Activated naive CD4-positive, alpha-beta T cell treated with anti-CD3 and anti-CD28 coated beads, Interleukin-2, amount 10 ng/mL, durations not matched to agents 7 days and 5 days (primary cell): Measurements from ENCODE around the gene TMEM45A.
"Not testable (repeated sequence)": the region's sequence is repeated elsewhere in the genome, so short reads cannot be mapped to it uniquely, and the experiment has no call there.

ENCODE experiments used
- CTCF ChIA-PET: fragments of 350-600 bp; sonication (Branson Sonifier 250); formaldehyde crosslinking; loops from one replicate; lab custom pipeline; 2021; ENCODE audit warnings: antibody characterized with exemption; lab: Charles Lee
- DNase-seq: peaks from one replicate; pipeline ENCODE4 v3.0.0-alpha.2; 2020
- H3K27ac Mint-ChIP-seq: one replicate; pipeline ENCODE4 v1.8.0; 2021; ENCODE audit warnings: mild to moderate bottlenecking, moderate library complexity, mixed read lengths
- H3K27me3 Mint-ChIP-seq: one replicate; pipeline ENCODE4 v1.8.0; 2021; ENCODE audit warnings: mild to moderate bottlenecking, mixed read lengths
- H3K36me3 Mint-ChIP-seq: one replicate; pipeline ENCODE4 v1.8.0; 2021; ENCODE audit warnings: mixed read lengths
- H3K4me1 Mint-ChIP-seq: one replicate; pipeline ENCODE4 v1.8.0; 2021; ENCODE audit warnings: mixed read lengths
- H3K4me3 Mint-ChIP-seq: one replicate; pipeline ENCODE4 v1.8.0; 2021; ENCODE audit warnings: mild to moderate bottlenecking, moderate library complexity, mixed read lengths
- H3K9me3 Mint-ChIP-seq: one replicate; pipeline ENCODE4 v1.8.0; 2021; ENCODE audit warnings: mixed read lengths

The TMEM45A gene

DNA sequence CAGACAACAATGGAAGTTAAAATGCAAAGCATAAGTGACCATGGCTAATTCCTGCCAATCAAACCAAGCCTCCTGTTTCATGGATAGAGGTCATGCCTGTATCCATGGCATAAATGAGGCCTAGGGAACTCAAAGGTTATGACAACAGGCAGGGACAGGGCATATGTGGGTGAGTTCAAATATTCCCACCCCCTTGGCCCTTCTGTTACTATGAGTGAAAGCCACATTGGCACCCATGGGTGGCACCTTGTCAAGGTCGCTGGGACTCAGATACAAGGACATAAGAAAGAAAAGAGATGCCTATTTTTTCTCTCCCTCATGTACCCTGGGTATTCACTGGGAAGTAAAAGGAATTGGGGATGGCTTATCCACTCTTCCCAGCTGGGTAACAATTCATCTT, 25.3 kb upstream of the TMEM45A start:
- no peak for DNase-seq
- H3K4me1 Mint-ChIP-seq, result peaks cover 12% of the 10 kb centered on the region
- H3K36me3 Mint-ChIP-seq, result peaks cover 1% of the 10 kb centered on the region
- peaks cover 6% of the 10 kb centered on the region for H3K9me3 Mint-ChIP-seq
- H3K27me3 Mint-ChIP-seq, result no peaks in the 10 kb centered on the region
- H3K27ac Mint-ChIP-seq, result no peak overlapping the region
- no peak overlapping the region for H3K4me3 Mint-ChIP-seq
- CTCF ChIA-PET, result interaction anchor here (1.0 kb wide), 1 partner anchor 150 kb away, joined by 3 read pairs; no protein-coding TSS in a partner anchor

DNA sequence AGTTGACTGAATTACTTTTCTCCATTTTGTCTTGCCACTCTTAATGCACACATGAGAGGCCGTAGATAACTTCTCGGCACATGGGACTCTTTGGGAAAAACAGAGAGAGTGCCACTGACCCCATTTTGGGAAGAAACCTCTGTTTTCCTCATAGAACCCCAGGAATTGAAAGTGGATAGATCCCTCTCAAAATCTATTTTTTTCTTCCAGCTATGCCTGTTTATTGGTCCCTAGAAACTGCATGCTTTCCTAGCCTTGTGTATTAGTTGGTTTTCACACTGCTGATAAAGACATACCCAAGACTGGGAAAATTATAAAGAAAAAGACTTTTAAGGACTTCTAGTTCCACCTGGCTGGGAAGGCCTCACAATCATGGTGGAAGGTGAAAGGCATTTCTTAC, 23.7 kb upstream of the TMEM45A start:
- no peak for DNase-seq
- H3K4me1 Mint-ChIP-seq, result peaks cover 8% of the 10 kb centered on the region
- H3K27me3 Mint-ChIP-seq, result no peaks in the 10 kb centered on the region
- H3K36me3 Mint-ChIP-seq, result peaks cover 1% of the 10 kb centered on the region
- peaks cover 6% of the 10 kb centered on the region for H3K9me3 Mint-ChIP-seq
- no peak overlapping the region for H3K27ac Mint-ChIP-seq
- H3K4me3 Mint-ChIP-seq, result no peak overlapping the region
- CTCF ChIA-PET, result no interaction called here

DNA sequence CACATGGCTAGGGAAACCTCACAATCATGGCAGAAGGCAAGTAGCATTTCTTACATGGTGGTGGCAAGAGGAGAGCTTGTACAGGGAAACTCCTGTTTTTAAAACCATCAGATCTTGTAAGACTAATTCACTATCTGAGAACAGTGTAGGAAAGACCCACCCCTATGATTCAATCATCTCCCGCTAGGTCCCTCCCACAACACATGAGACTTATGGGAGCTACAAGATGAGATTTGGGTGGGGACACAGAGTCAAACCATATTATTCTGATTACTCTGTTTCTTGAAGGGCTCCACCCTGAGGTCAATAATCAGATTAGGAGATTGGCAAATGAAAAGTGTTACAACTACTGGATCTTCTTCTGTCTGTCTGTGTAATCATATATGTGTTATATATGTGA, 21.5 kb upstream of the TMEM45A start:
- Mint-ChIP-seq H3K27ac (no peak overlapping the region), H3K4me1 (peaks cover 5% of the 10 kb centered on the region), H3K4me3 (no peak overlapping the region), H3K27me3 (no peaks in the 10 kb centered on the region), H3K9me3 (peaks cover 6% of the 10 kb centered on the region), H3K36me3 (peaks cover 1% of the 10 kb centered on the region)
- CTCF ChIA-PET, result interaction anchor here (0.7 to 0.8 kb wide), 2 partner anchors 8 to 14 kb away, joined by 3 to 5 read pairs; no protein-coding TSS in a partner anchor
- no peak for DNase-seq

DNA sequence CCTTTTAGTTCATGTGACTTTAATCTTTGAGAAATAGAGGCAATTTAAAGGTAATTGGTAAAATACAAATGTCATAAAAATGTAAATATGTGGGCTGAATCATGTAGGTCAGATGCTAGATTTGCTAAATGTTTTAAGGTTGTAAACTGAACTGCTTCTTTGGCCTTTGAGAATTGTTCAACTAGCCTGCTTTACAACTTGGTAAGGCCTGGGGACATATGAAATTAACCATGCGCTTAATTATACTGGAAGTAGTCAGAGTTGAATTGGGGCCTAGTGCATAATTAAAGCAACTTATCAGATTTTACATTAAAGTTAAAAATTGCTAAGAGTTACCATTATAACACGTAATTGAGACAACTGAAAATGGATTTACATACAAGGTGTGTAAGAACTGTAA, 21.0 kb upstream of the TMEM45A start:
- peaks cover 1% of the 10 kb centered on the region for H3K36me3 Mint-ChIP-seq
- CTCF ChIA-PET, result interaction anchor here (0.7 to 0.8 kb wide), 2 partner anchors 9 to 13 kb away, joined by 3 to 5 read pairs; no protein-coding TSS in a partner anchor
- H3K27me3 Mint-ChIP-seq, result no peaks in the 10 kb centered on the region
- H3K9me3 Mint-ChIP-seq, result peaks cover 6% of the 10 kb centered on the region
- peaks cover under 1% of the 10 kb centered on the region for H3K4me1 Mint-ChIP-seq
- H3K27ac Mint-ChIP-seq, result no peak overlapping the region
- no peak for DNase-seq
- H3K4me3 Mint-ChIP-seq, result no peak overlapping the region

DNA sequence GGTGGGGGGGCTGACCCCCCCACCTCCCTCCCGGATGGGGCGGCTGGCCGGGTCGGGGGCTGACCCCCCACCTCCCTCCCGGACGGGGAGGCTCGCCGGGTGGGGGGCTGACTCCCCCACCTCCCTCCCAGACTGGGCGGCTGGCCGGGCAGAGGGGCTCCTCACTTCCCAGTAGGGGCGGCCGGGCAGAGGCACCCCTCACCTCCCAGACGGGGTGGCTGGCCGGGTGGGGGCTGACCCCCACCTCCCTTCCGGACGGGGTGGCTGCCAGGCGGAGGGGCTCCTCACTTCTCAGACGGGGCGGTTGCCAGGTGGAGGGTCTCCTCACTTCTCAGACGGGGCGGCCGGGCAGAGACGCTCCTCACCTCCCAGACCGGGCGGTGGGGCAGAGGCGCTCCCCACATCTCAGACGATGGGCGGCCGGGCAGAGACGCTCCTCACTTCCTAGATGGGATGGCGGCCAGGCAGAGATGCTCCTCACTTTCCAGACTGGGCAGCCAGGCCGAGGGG, 14.5 kb upstream of the TMEM45A start:
- CTCF ChIA-PET, H3K36me3 Mint-ChIP-seq, H3K9me3 Mint-ChIP-seq, DNase-seq, H3K27ac Mint-ChIP-seq, H3K4me3 Mint-ChIP-seq, H3K4me1 Mint-ChIP-seq: not testable (repeated sequence)
- peaks cover 12% of the 10 kb centered on the region for H3K27me3 Mint-ChIP-seq

DNA sequence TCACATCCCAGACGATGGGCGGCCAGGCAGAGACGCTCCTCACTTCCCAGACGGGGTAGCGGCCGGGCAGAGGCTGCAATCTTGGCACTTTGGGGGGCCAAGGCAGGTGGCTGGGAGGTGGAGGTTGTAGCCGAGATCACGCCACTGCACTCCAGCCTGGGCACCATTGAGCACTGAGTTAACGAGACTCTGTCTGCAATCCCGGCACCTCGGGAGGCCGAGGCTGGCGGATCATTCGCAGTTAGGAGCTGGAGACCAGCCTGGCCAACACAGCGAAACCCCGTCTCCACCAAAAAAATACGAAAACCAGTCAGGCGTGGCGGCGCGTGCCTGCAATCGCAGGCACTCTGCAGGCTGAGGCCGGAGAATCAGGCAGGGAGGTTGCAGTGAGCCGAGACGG, 13.9 kb upstream of the TMEM45A start:
- H3K36me3 Mint-ChIP-seq, H3K4me1 Mint-ChIP-seq: not testable (repeated sequence)
- H3K27me3 Mint-ChIP-seq, result peaks cover 16% of the 10 kb centered on the region

DNA sequence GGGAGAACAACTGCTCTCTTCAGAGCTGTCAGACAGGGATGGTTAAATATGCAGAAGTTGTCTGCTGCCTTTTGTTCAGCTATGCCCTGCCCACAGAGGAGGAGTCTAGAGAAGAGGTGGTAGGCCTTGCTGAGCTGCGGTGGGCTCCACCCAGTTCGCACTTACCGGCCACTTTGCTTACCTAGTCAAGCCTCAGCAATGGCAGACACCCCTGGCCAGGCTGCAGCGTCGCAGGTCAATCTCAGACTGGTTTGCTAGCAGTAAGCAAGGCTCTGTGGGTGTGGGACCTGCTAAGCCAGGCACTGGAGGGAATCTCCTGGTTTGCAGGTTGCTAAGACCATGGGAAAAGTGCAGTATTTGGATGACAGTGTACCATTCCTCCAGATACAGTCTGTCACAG, 12.3 kb upstream of the TMEM45A start:
- Mint-ChIP-seq H3K27me3 (peaks cover 19% of the 10 kb centered on the region), H3K27ac (no peak overlapping the region), H3K36me3 (no peaks in the 10 kb centered on the region), H3K4me1 (peaks cover 4% of the 10 kb centered on the region), H3K9me3 (no peaks in the 10 kb centered on the region), H3K4me3 (no peak overlapping the region)
- CTCF ChIA-PET, result interaction anchor here (1.9 kb wide), 1 partner anchor 98 kb away, joined by 6 read pairs; no protein-coding TSS in a partner anchor
- no peak for DNase-seq

More for the DNA sequence above, 13.9 kb upstream of the TMEM45A start:
- H3K9me3 Mint-ChIP-seq, H3K27ac Mint-ChIP-seq, H3K4me3 Mint-ChIP-seq, DNase-seq, CTCF ChIA-PET: not testable (repeated sequence)

DNA sequence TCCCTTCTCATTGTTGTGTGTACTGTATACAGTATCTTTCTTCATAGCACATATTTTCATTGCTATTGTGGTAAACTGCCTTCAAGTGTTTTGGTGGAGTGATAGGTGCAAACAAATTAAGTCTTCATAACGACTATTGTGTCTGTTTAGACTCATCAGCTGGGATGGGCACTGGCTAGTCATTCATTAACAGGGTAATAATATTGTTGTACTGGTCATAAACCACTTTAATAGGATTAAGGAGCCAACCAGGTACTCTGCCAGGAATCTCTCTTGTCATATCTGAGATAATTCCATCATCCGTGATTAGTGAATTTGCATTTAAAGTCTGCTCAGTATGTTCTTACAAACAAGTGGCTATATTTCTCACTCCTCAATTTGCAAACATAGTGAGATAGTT, 10.2 kb upstream of the TMEM45A start:
- H3K9me3 Mint-ChIP-seq, result no peaks in the 10 kb centered on the region
- no peak overlapping the region for H3K4me3 Mint-ChIP-seq
- H3K27me3 Mint-ChIP-seq, result peaks cover 19% of the 10 kb centered on the region
- CTCF ChIA-PET, result no interaction called here
- no peak for DNase-seq
- no peaks in the 10 kb centered on the region for H3K36me3 Mint-ChIP-seq
- no peak overlapping the region for H3K27ac Mint-ChIP-seq
- H3K4me1 Mint-ChIP-seq, result peaks cover 4% of the 10 kb centered on the region

GRCh38 chr3:100483529-100483928, 8.9 kb upstream of the TMEM45A start:
- DNase-seq, result no peak
- Mint-ChIP-seq H3K27me3 (peaks cover 19% of the 10 kb centered on the region), H3K27ac (no peak overlapping the region), H3K4me3 (no peak overlapping the region), H3K4me1 (peaks cover 4% of the 10 kb centered on the region), H3K9me3 (no peaks in the 10 kb centered on the region), H3K36me3 (no peaks in the 10 kb centered on the region)
- CTCF ChIA-PET, result no interaction called here

GRCh38 chr3:100486808-100487207, 5.6 kb upstream of the TMEM45A start:
- H3K27me3 Mint-ChIP-seq, result peaks cover 34% of the 10 kb centered on the region
- H3K4me3 Mint-ChIP-seq, result no peak overlapping the region
- no peaks in the 10 kb centered on the region for H3K9me3 Mint-ChIP-seq
- no peaks in the 10 kb centered on the region for H3K36me3 Mint-ChIP-seq
- no peak for DNase-seq
- peaks cover 4% of the 10 kb centered on the region for H3K4me1 Mint-ChIP-seq
- CTCF ChIA-PET, result no interaction called here
- no peak overlapping the region for H3K27ac Mint-ChIP-seq

GRCh38 chr3:100489118-100489517, 3.3 kb upstream of the TMEM45A start:
- Mint-ChIP-seq H3K4me1 (peaks cover 7% of the 10 kb centered on the region), H3K27ac (no peak overlapping the region), H3K4me3 (no peak overlapping the region), H3K36me3 (no peaks in the 10 kb centered on the region), H3K9me3 (no peaks in the 10 kb centered on the region), H3K27me3 (peaks cover 32% of the 10 kb centered on the region)
- CTCF ChIA-PET, result no interaction called here
- DNase-seq, result no peak

- CTCF ChIA-PET, result interaction anchor here (1.0 kb wide), 1 partner anchor 34 kb away, joined by 4 read pairs; no protein-coding TSS in a partner anchor
- Mint-ChIP-seq H3K4me3 (no peak overlapping the region), H3K36me3 (no peaks in the 10 kb centered on the region), H3K27me3 (peaks cover 31% of the 10 kb centered on the region), H3K27ac (no peak overlapping the region), H3K4me1 (peaks cover 7% of the 10 kb centered on the region), H3K9me3 (no peaks in the 10 kb centered on the region)
- DNase-seq, result no peak
Measured at GRCh38 chr3:100496711-100497261, 4.4 kb downstream of the TMEM45A start.

DNA sequence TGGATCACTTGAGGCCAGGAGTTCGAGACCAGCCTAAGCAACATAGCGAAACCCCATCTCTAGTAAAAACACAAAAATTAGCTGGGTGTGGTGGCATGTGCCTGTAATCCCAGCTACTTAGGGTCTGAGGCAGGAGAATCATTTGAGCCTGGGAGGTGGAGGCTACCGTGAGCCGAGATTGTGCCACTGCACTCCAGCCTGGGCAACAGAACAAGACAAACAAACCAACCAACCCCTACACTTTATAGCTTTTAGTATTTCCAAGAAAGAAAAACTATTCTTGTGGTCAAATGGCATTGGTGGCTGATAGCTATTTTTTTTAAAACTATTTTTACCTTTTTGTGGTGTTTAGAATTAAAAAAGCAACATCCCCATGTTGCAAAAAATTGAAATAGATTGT, 7.2 kb downstream of the TMEM45A start:
- CTCF ChIA-PET, result no interaction called here
- DNase-seq, result no peak
- Mint-ChIP-seq H3K4me1 (no peaks in the 10 kb centered on the region), H3K9me3 (no peaks in the 10 kb centered on the region), H3K27me3 (peaks cover 25% of the 10 kb centered on the region), H3K4me3 (no peak overlapping the region), H3K27ac (no peak overlapping the region), H3K36me3 (no peaks in the 10 kb centered on the region)

- H3K27ac Mint-ChIP-seq, result no peak overlapping the region
- H3K4me3 Mint-ChIP-seq, result no peak overlapping the region
- H3K9me3 Mint-ChIP-seq, result no peaks in the 10 kb centered on the region
- CTCF ChIA-PET, result no interaction called here
- no peaks in the 10 kb centered on the region for H3K36me3 Mint-ChIP-seq
- no peaks in the 10 kb centered on the region for H3K4me1 Mint-ChIP-seq
- DNase-seq, result no peak
- peaks cover 22% of the 10 kb centered on the region for H3K27me3 Mint-ChIP-seq
Measured at GRCh38 chr3:100500320-100500880, 8.0 kb downstream of the TMEM45A start.

DNA sequence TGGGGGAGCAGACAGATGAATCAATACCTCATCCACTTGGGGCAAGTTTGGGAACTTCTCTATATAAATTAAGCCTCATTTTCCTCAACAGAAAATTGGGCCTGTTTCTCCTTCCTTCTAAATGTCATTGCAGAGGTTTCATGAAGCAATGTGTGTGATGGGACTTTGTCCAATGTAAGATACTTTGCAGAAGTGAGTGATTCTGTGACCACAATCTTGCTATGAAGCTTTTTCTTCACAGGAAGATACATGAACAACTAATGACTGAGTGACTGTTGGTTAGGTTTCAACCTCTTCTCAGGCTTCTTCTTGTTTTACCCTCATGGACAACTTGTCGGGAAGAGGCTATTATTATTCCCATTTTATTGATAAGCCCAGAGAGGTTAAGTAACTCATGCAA, 11.0 kb downstream of the TMEM45A start:
- peaks cover 22% of the 10 kb centered on the region for H3K27me3 Mint-ChIP-seq
- CTCF ChIA-PET, result no interaction called here
- H3K4me3 Mint-ChIP-seq, result no peak overlapping the region
- no peaks in the 10 kb centered on the region for H3K4me1 Mint-ChIP-seq
- no peak for DNase-seq
- H3K9me3 Mint-ChIP-seq, result no peaks in the 10 kb centered on the region
- H3K27ac Mint-ChIP-seq, result no peak overlapping the region
- no peaks in the 10 kb centered on the region for H3K36me3 Mint-ChIP-seq
